GM23248 (cell line): ENCODE results near the gene RPEL1.

Source experiments
- EZH2 ChIP-seq: fragments of 200-600 bp; sonication (generic); IDR thresholded peaks from 2 replicates; pipeline ENCODE4 v1.6.1; 2018; ENCODE audit warnings: antibody characterized with exemption, mild to moderate bottlenecking; ENCODE audit not compliant: insufficient read depth, poor library complexity, severe bottlenecking
- EZH2phosphoT487 ChIP-seq: fragments of 200-600 bp; sonication (generic); IDR thresholded peaks from 2 replicates; pipeline ENCODE4 v1.6.1; 2018; ENCODE audit warnings: antibody characterized with exemption, moderate library complexity, mild to moderate bottlenecking, low read depth; ENCODE audit not compliant: insufficient read depth

- TF ChIP-seq EZH2phosphoT487 (no peak), EZH2 (no peak)
These were observed 12.1 kb downstream of the RPEL1 start for GRCh38 chr10:103257812-103258211.
